H1 (cell line): ENCODE results near the gene STK11IP. TPM values are rescaled to one million over a fixed set of nuclear protein-coding genes. Genes with fewer than 3 reads are reported as not detected.

Experiments used
- CTCF ChIA-PET: fragments of 300-600 bp; sonication (Branson Sonifier 250); formaldehyde crosslinking; loops from one replicate; lab custom pipeline; 2021; ENCODE audit not compliant: partially characterized antibody; lab: Charles Lee
- POLR2A ChIA-PET: fragments of 300-600 bp; sonication (Branson Sonifier 250); formaldehyde crosslinking; loops from one replicate; lab custom pipeline; 2021; ENCODE audit warnings: inconsistent platforms; ENCODE audit not compliant: partially characterized antibody; lab: Charles Lee
- DNase-seq, 2 experiments: peaks; one replicate each; pipeline versions ENCODE4 v3.0.0 to v3.0.0-alpha.2; 2010 to 2022; ENCODE audit warnings: low spot score in 2 of 2, low read depth in 1 of 2, mixed read lengths in 1 of 2
- FAIRE-seq: peaks from 2 replicates; lab custom pipeline; 2011; peaks lifted over from hg19 to GRCh38; lab: Jason Lieb, UNC
- H2AFZ ChIP-seq: 2 replicates; pipeline ENCODE4 v1.8.1; 2012; ENCODE audit warnings: low read length, inconsistent platforms
- H2AK5ac ChIP-seq: 2 replicates; pipeline ENCODE4 v1.6.1; 2013; ENCODE audit warnings: low read depth, low read length
- H2BK120ac ChIP-seq: replicated peaks from 2 replicates; pipeline ENCODE3; 2013; ENCODE audit warnings: low read depth, low read length, inconsistent platforms
- H2BK12ac ChIP-seq: 2 replicates; pipeline ENCODE4 v1.6.1; 2013; ENCODE audit warnings: low read depth, low read length
- H2BK15ac ChIP-seq: 2 replicates; pipeline ENCODE4 v1.6.1; 2013; ENCODE audit warnings: low read length
- H2BK20ac ChIP-seq: 2 replicates; pipeline ENCODE4 v1.6.1; 2013; ENCODE audit warnings: low read length
- H2BK5ac ChIP-seq: 2 replicates; pipeline ENCODE4 v1.6.1; 2013; ENCODE audit warnings: low read depth, low read length
- H3K14ac ChIP-seq: 2 replicates; pipeline ENCODE4 v1.6.1; 2013; ENCODE audit warnings: inconsistent platforms; ENCODE audit not compliant: insufficient read length
- H3K18ac ChIP-seq: 2 replicates; pipeline ENCODE4 v1.6.1; 2013; ENCODE audit warnings: low read length; ENCODE audit errors: extremely low read depth
- H3K23ac ChIP-seq: 2 replicates; pipeline ENCODE4 v1.6.1; 2013; ENCODE audit warnings: inconsistent platforms; ENCODE audit not compliant: insufficient read length
- H3K23me2 ChIP-seq: 2 replicates; pipeline ENCODE4 v1.6.1; 2013; ENCODE audit warnings: low read depth, low read length
- H3K27ac ChIP-seq: 2 replicates; pipeline ENCODE4 v1.6.1; 2011; ENCODE audit warnings: low read depth, low read length, inconsistent platforms
- H3K27me3 ChIP-seq, 4 experiments: replicated peaks in 1 of 4; 1 replicate in 1 of 4; 2 replicates in 3 of 4; pipeline versions ENCODE4 v1.6.1 to v1.8.1; 2011 to 2013; ENCODE audit warnings: low read length in 3 of 4, mild to moderate bottlenecking in 3 of 4, inconsistent platforms in 2 of 4, mixed read lengths in 2 of 4, moderate library complexity in 1 of 4; ENCODE audit not compliant: control insufficient read depth in 3 of 4, insufficient read depth in 3 of 4; ENCODE audit errors: extremely low read depth in 1 of 4
- H3K36me3 ChIP-seq, 4 experiments: 2 replicates each; pipeline versions ENCODE4 v1.6.1 to v1.8.1; 2011 to 2013; ENCODE audit warnings: mild to moderate bottlenecking in 4 of 4, low read length in 3 of 4, moderate library complexity in 2 of 4, control low read depth in 1 of 4, inconsistent platforms in 1 of 4; ENCODE audit not compliant: insufficient read depth in 4 of 4, control insufficient read depth in 2 of 4
- H3K4ac ChIP-seq: replicated peaks from 2 replicates; pipeline ENCODE3; 2013; ENCODE audit warnings: low read length, low read depth, mixed read lengths, inconsistent platforms; ENCODE audit not compliant: insufficient read length
- H3K4me1 ChIP-seq, 4 experiments: replicated peaks in 1 of 4; 1 replicate in 1 of 4; 2 replicates in 3 of 4; pipeline versions ENCODE4 v1.6.1 to v1.8.1; 2011 to 2013; ENCODE audit warnings: low read length in 3 of 4, inconsistent platforms in 2 of 4, mixed read lengths in 1 of 4; ENCODE audit not compliant: insufficient read depth in 4 of 4, control insufficient read depth in 3 of 4
- H3K4me2 ChIP-seq, 2 experiments: 2 replicates each; pipeline versions ENCODE4 v1.6.1 to v1.8.1; 2011 to 2013; ENCODE audit warnings: low read depth in 2 of 2, low read length in 2 of 2, control low read depth in 1 of 2, inconsistent platforms in 1 of 2, mild to moderate bottlenecking in 1 of 2; ENCODE audit not compliant: insufficient read depth in 1 of 2
- H3K4me3 ChIP-seq, 4 experiments: fragments of 200-600, 300-600 bp in 1 of 4; sonication (generic), shearing (Covaris generic), sonication (Bioruptor Twin) in 1 of 4; 2 replicates each; pipeline versions ENCODE4 v1.5.1 to v1.8.1; 2011 to 2016; ENCODE audit warnings: low read length in 4 of 4, low read depth in 3 of 4, control low read depth in 2 of 4, inconsistent platforms in 2 of 4, mild to moderate bottlenecking in 2 of 4, mixed read lengths in 1 of 4, moderate library complexity in 1 of 4; ENCODE audit not compliant: insufficient read depth in 2 of 4; ENCODE audit errors: extremely low read depth in 1 of 4
- H3K56ac ChIP-seq: replicated peaks from 2 replicates; pipeline ENCODE3; 2013; ENCODE audit warnings: low read depth, mild to moderate bottlenecking, mixed read lengths, low read length, inconsistent platforms; ENCODE audit not compliant: insufficient read length
- H3K79me1 ChIP-seq: 2 replicates; pipeline ENCODE4 v1.6.1; 2013; ENCODE audit warnings: low read depth, low read length, control low read depth
- H3K79me2 ChIP-seq, 2 experiments: 2 replicates each; pipeline versions ENCODE4 v1.6.1 to v1.8.1; 2012 to 2013; ENCODE audit warnings: low read length in 2 of 2, mild to moderate bottlenecking in 2 of 2, inconsistent platforms in 1 of 2; ENCODE audit not compliant: insufficient read depth in 2 of 2, control insufficient read depth in 1 of 2
- H3K9ac ChIP-seq, 4 experiments: replicated peaks in 1 of 4; 1 replicate in 1 of 4; 2 replicates in 3 of 4; pipeline versions ENCODE4 v1.6.1 to v1.8.1; 2011 to 2013; ENCODE audit warnings: low read depth in 3 of 4, low read length in 3 of 4, control low read depth in 2 of 4, mild to moderate bottlenecking in 2 of 4, moderate library complexity in 2 of 4, inconsistent platforms in 1 of 4; ENCODE audit errors: extremely low read depth in 1 of 4
- H3K9me3 ChIP-seq, 2 experiments: 2 replicates each; pipeline versions ENCODE4 v1.6.1 to v1.8.1; 2012 to 2013; ENCODE audit warnings: mild to moderate bottlenecking in 2 of 2, moderate library complexity in 2 of 2, control low read depth in 1 of 2, inconsistent platforms in 1 of 2, low read depth in 1 of 2, low read length in 1 of 2, mixed read lengths in 1 of 2; ENCODE audit not compliant: insufficient read depth in 2 of 2
- H4K20me1 ChIP-seq, 2 experiments: replicated peaks in 1 of 2; 2 replicates each; pipeline versions ENCODE3 to v1.8.1; 2011 to 2013; ENCODE audit warnings: inconsistent platforms in 2 of 2, low read length in 2 of 2, mild to moderate bottlenecking in 1 of 2; ENCODE audit not compliant: insufficient read depth in 2 of 2, control insufficient read depth in 1 of 2
- H4K5ac ChIP-seq: 2 replicates; pipeline ENCODE4 v1.6.1; 2013; ENCODE audit warnings: low read length, low read depth, mixed read lengths, inconsistent platforms; ENCODE audit not compliant: insufficient read length
- H4K8ac ChIP-seq: 2 replicates; pipeline ENCODE4 v1.8.0; 2013; ENCODE audit warnings: mild to moderate bottlenecking, moderate library complexity, low read length, inconsistent platforms; ENCODE audit not compliant: insufficient read depth; ENCODE audit errors: extremely low read depth
- H4K91ac ChIP-seq: replicated peaks from 2 replicates; pipeline ENCODE3; 2013; ENCODE audit warnings: low read length, mixed read lengths, inconsistent platforms; ENCODE audit not compliant: insufficient read length
- SP1 ChIP-seq: IDR thresholded peaks from 2 replicates; pipeline ENCODE4 v1.6.1; 2011; ENCODE audit warnings: low read depth, low read length
- WGBS, 2 experiments: shearing (Covaris generic) in 1 of 2; methylation state at CpG; one replicate each; pipeline versions ENCODE4 v1.1.6 to v1.1.7; 2013 to 2015; ENCODE audit warnings: low lambda C conversion rate in 2 of 2, mixed read lengths in 2 of 2, inconsistent platforms in 1 of 2, low coverage in 1 of 2, missing lambda C conversion rate in 1 of 2; ENCODE audit not compliant: insufficient replicate concordance in 2 of 2, insufficient coverage in 1 of 2, insufficient read length in 1 of 2; ENCODE audit errors: extremely low coverage in 1 of 2, missing lambda C conversion rate in 1 of 2; 5-methylcytosine and 5-hydroxymethylcytosine counted together
- polyA plus RNA-seq, 7 experiments: library from polyadenylated mRNA; depleted of rRNA in 3 of 7; stranded (reverse) in 5 of 7; unstranded in 2 of 7; fragments of >200 nt in 5 of 7; fragments of 200-250 nt in 2 of 7; gene quantifications; 1 replicate in 5 of 7; 2 replicates in 1 of 7; 4 replicates in 1 of 7; pipeline versions ENCODE4 v1.2.1 to v1.2.3, GENCODE V29; 2011 to 2013; ENCODE audit warnings: missing spikeins in 2 of 7, mixed read lengths in 2 of 7
- total RNA-seq: library from RNA; stranded (reverse); fragmentation: NEBNext Ultra II Directional; extraction: Animal tissue kit (Norgen Biotek cat#: 25700); gene quantifications from 2 replicates; pipeline ENCODE4 v1.2.1, GENCODE V29; 2021

The STK11IP gene
- total and polyA plus RNA-seq, 2 of the 8 experiments (the other 6 are each of a cell fraction or from before 2014, with no cell fraction given): 18.5 to 29.6 TPM

DNA sequence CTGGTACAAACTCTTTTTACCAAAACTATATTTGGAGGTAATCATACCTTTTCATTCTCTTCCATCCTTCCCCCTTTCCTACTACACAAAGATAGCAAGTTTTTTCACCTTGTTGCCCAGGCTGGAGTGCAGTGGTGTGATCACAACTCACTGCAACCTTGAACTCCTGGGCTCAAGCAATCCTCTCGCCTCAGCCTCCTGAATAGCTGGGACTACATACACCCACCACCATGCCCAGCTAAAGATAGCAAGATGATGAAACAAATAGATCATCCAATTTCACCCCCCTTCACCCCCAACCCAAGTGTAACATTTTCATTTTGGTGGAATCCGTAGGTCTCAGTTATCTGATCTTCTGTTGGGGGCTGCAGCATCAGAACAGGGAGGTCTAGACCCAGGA, 4.5 kb upstream of the STK11IP start:
- Histone ChIP-seq H3K27ac (no peak overlapping the region), H2BK120ac (no peak overlapping the region), H3K9me3 (no peaks in the 10 kb centered on the region), H3K4me3 (no peak overlapping the region), H3K9ac (no peak overlapping the region), H3K18ac (no peak overlapping the region), H3K79me2 (no peaks in the 10 kb centered on the region), H4K8ac (no peak overlapping the region), H2AFZ (no peak overlapping the region), H4K5ac (no peak overlapping the region), H2BK20ac (no peak overlapping the region), H2BK15ac (0 out of 2 replicates have a peak overlapping the region, but pooled peaks have one; percentile 19), H4K91ac (no peak overlapping the region), H3K4me2 (no peak overlapping the region), H2AK5ac (no peak overlapping the region), H3K23me2 (peaks cover under 1% of the 10 kb centered on the region; the same call in 1 of the 2 replicates), H2BK12ac (no peak overlapping the region), H3K14ac (no peak overlapping the region), H3K56ac (no peak overlapping the region), H2BK5ac (no peak overlapping the region), H3K27me3 (no peaks in the 10 kb centered on the region), H3K4ac (no peak overlapping the region), H3K36me3 (no peaks in the 10 kb centered on the region), H3K4me1 (peaks cover 0 to 7% (median 2%) of the 10 kb centered on the region in 4 experiments; a peak in 4 of 7 replicates), H3K23ac (no peak overlapping the region), H3K79me1 (no peaks in the 10 kb centered on the region; the same call in 1 of the 2 replicates), H4K20me1 (no peaks in the 10 kb centered on the region)
- WGBS, 2 experiments: 93% methylated on average over 2 of the region's 2 CpGs; no CpG with 5 or more reads in 1 of the 2 experiments
- no peak for FAIRE-seq
- DNase-seq: no peak
- ChIA-PET POLR2A (interaction anchor here (2.3 to 13.4 kb wide), 3 partner anchors 14 to 30 kb away, joined by 7 to 127 read pairs (median 10); partner anchors contain the start of genes INHA and OBSL1), CTCF (interaction anchor here (0.8 to 14.4 kb wide), 12 partner anchors 9 to 79 kb away, joined by 3 to 143 read pairs (median 4); partner anchors contain the start of genes ASIC4 and OBSL1)
- no peak for TF ChIP-seq SP1
- TF ChIP-seq, all 59 proteins: peak for 0
